Measurements from ENCODE around the gene CDH13.

DNA sequence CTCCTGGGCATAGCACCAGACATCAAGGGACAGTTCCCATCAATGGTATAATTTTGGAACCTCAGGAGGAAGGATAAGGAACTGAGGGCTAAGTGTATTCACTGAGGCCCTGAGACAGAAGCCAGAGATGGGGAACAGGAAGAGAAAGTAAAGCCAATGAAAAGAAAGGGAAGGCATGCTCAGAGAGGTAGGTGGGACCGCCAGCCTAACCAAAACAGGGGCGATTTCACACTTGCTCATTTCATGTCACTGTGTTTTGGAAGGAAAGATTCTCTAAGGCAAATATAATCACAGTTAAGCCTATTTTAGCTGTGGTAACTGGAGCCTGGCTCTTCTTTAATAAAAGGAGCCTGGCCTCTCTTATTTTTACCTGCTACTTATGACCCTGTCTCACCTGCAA is 411.1 kb downstream of the CDH13 start:
- TF ChIP-seq, protein P1, sequence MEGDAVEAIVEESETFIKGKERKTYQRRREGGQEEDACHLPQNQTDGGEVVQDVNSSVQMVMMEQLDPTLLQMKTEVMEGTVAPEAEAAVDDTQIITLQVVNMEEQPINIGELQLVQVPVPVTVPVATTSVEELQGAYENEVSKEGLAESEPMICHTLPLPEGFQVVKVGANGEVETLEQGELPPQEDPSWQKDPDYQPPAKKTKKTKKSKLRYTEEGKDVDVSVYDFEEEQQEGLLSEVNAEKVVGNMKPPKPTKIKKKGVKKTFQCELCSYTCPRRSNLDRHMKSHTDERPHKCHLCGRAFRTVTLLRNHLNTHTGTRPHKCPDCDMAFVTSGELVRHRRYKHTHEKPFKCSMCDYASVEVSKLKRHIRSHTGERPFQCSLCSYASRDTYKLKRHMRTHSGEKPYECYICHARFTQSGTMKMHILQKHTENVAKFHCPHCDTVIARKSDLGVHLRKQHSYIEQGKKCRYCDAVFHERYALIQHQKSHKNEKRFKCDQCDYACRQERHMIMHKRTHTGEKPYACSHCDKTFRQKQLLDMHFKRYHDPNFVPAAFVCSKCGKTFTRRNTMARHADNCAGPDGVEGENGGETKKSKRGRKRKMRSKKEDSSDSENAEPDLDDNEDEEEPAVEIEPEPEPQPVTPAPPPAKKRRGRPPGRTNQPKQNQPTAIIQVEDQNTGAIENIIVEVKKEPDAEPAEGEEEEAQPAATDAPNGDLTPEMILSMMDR (IDR thresholded peaks at IDR 0.05 in 4 of 5, conservative IDR thresholded peaks at IDR 0.05 in 1 of 5), result no peak
- TF ChIP-seq POLR2A (IDR thresholded peaks at IDR 0.05), result no peak
